ENCODE measurements around the gene CTNNA3.

CTNNA3 gene

GRCh38 chr10:66223656-66224055 is 1472.3 kb downstream of the CTNNA3 start:
- DNase-seq (ENCODE audit: low read depth in 2 of 2): no peak

GRCh38 chr10:66222462-66223046 is 1473.4 kb downstream of the CTNNA3 start:
- DNase-seq (ENCODE audit: low read depth in 2 of 2): no peak

GRCh38 chr10:66218981-66219587 is 1476.9 kb downstream of the CTNNA3 start:
- peak in 1 of 2 donors; percentile 4 for DNase-seq (ENCODE audit: low read depth in 2 of 2)

GRCh38 chr10:66218289-66218688 is 1477.7 kb downstream of the CTNNA3 start:
- DNase-seq (ENCODE audit: low read depth in 2 of 2): no peak

GRCh38 chr10:66215920-66216319 is 1480.1 kb downstream of the CTNNA3 start:
- no peak for DNase-seq (ENCODE audit: low read depth in 2 of 2)

- DNase-seq (ENCODE audit: low read depth in 2 of 2): no peak
Measured at GRCh38 chr10:66214721-66215404, 1481.1 kb downstream of the CTNNA3 start.

- DNase-seq (ENCODE audit: low read depth in 2 of 2): no peak
Measured at GRCh38 chr10:66209025-66209424, 1487.0 kb downstream of the CTNNA3 start.

- no peak for DNase-seq (ENCODE audit: low read depth in 2 of 2)
Measured at GRCh38 chr10:66204838-66205237, 1491.2 kb downstream of the CTNNA3 start.

- DNase-seq (ENCODE audit: low read depth in 2 of 2): no peak
Measured at GRCh38 chr10:66202101-66202500, 1493.9 kb downstream of the CTNNA3 start.

- no peak for DNase-seq (ENCODE audit: low read depth in 2 of 2)
Measured at GRCh38 chr10:66192162-66192831, 1503.7 kb downstream of the CTNNA3 start.

GRCh38 chr10:66190413-66190812 is 1505.6 kb downstream of the CTNNA3 start:
- no peak for DNase-seq (ENCODE audit: low read depth in 2 of 2)

- DNase-seq (ENCODE audit: low read depth in 2 of 2): no peak
Measured at GRCh38 chr10:66189271-66189670, 1506.7 kb downstream of the CTNNA3 start.

GRCh38 chr10:66187053-66187733 is 1508.8 kb downstream of the CTNNA3 start:
- no peak for DNase-seq (ENCODE audit: low read depth in 2 of 2)

GRCh38 chr10:66183028-66183427 is 1513.0 kb downstream of the CTNNA3 start:
- no peak for DNase-seq (ENCODE audit: low read depth in 2 of 2)

- DNase-seq (ENCODE audit: low read depth in 2 of 2): no peak
Measured at GRCh38 chr10:66180581-66181318, 1515.2 kb downstream of the CTNNA3 start.

- DNase-seq (ENCODE audit: low read depth in 2 of 2): no peak
Measured at GRCh38 chr10:66180021-66180420, 1516.0 kb downstream of the CTNNA3 start.

- no peak for DNase-seq (ENCODE audit: low read depth in 2 of 2)
Measured at GRCh38 chr10:66176772-66177171, 1519.2 kb downstream of the CTNNA3 start.

GRCh38 chr10:66167816-66168215 is 1528.2 kb downstream of the CTNNA3 start:
- no peak for DNase-seq (ENCODE audit: low read depth in 2 of 2)

GRCh38 chr10:66162560-66163143 is 1533.3 kb downstream of the CTNNA3 start:
- DNase-seq (ENCODE audit: low read depth in 2 of 2): no peak

GRCh38 chr10:66151346-66151745 is 1544.6 kb downstream of the CTNNA3 start:
- DNase-seq (ENCODE audit: low read depth in 2 of 2): no peak

GRCh38 chr10:66148312-66148711 is 1547.7 kb downstream of the CTNNA3 start:
- DNase-seq (ENCODE audit: low read depth in 2 of 2): no peak
